ENCODE data around the gene VSNL1. TPM values are rescaled to one million over a fixed set of nuclear protein-coding genes. Genes with fewer than 3 reads are reported as not detected.

Gene VSNL1
- total RNA-seq, 1 experiment from 2014 or later, result 0.43 TPM

DNA sequence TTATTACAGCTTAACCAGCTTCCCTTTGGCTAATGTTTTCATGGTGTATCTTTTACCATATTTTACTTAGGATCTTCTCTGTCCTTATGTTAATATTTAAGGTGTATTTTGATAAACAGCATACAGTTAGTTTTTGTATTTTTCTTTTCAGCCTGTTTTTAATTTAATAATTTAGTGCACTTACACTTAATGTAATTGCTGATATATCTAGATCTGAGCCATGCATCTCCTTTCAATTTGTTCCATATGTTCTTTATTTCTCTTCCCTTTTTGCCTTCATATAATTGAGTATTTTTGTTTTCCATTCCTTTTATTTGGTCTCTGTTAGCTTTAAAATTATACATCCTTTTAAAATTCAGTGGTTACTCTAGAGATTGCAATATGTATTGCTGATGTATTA, 134.3 kb downstream of the VSNL1 start:
- intact Hi-C loops (cut with micrococcal nuclease; ENCODE audit: unreplicated experiment), result no loop called here
- no peak for DNase-seq
- H3K36me3 ChIP-seq (ENCODE audit: control insufficient read depth, insufficient read depth, low read length), result no peaks in the 10 kb centered on the region
- H3K4me3 ChIP-seq (ENCODE audit: low read depth, low read length), result no peak overlapping the region
- no peaks in the 10 kb centered on the region for H3K27me3 ChIP-seq (replicated peaks; ENCODE audit: control insufficient read depth, insufficient read depth, low read length)
- no peaks in the 10 kb centered on the region for H3K4me1 ChIP-seq
- Mint-ChIP-seq H3K36me3 (ENCODE audit: insufficient read depth, unreplicated experiment) (peaks cover 42% of the 10 kb centered on the region), H3K27ac (ENCODE audit: unreplicated experiment) (no peak overlapping the region), H3K9me3 (ENCODE audit: unreplicated experiment) (no peaks in the 10 kb centered on the region), H3K27me3 (ENCODE audit: insufficient read depth, unreplicated experiment) (no peaks in the 10 kb centered on the region), H3K4me1 (ENCODE audit: low read depth, unreplicated experiment) (no peaks in the 10 kb centered on the region), H3K4me3 (ENCODE audit: unreplicated experiment) (no peak overlapping the region)
- ChIA-PET CTCF (no interaction called here), POLR2A (no interaction called here)
- no TSS peak for BruUV-seq (replicated peaks)
- TF ChIP-seq, protein P1, sequence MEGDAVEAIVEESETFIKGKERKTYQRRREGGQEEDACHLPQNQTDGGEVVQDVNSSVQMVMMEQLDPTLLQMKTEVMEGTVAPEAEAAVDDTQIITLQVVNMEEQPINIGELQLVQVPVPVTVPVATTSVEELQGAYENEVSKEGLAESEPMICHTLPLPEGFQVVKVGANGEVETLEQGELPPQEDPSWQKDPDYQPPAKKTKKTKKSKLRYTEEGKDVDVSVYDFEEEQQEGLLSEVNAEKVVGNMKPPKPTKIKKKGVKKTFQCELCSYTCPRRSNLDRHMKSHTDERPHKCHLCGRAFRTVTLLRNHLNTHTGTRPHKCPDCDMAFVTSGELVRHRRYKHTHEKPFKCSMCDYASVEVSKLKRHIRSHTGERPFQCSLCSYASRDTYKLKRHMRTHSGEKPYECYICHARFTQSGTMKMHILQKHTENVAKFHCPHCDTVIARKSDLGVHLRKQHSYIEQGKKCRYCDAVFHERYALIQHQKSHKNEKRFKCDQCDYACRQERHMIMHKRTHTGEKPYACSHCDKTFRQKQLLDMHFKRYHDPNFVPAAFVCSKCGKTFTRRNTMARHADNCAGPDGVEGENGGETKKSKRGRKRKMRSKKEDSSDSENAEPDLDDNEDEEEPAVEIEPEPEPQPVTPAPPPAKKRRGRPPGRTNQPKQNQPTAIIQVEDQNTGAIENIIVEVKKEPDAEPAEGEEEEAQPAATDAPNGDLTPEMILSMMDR (IDR thresholded peaks at IDR 0.05; ENCODE audit: insufficient read depth in 1 of 2, low read depth in 1 of 2, low read length in 1 of 2, severe bottlenecking in 1 of 2, unreplicated experiment in 1 of 2), result no peak
- H3K9me3 ChIP-seq, result no peaks in the 10 kb centered on the region

DNA sequence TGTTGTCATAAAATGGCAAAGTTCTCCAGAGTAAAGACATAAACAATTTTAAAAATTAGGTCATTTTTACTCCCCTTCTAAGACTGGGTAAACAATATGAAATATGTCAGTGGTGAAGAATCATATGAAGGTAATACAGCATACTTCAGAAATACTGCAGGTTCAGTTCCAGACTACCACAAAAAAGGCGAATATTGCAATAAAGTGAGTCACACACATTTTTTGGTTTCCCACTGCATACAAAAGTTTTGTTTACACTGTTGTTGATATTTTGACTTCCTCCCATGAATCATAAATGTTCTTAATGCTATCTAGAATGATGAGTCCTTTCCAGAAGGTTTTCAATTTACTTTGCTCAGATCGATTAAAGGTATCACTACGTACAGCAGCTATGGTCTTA, 139.6 kb downstream of the VSNL1 start:
- Mint-ChIP-seq H3K4me3 (ENCODE audit: unreplicated experiment) (no peak overlapping the region), H3K4me1 (ENCODE audit: low read depth, unreplicated experiment) (no peaks in the 10 kb centered on the region), H3K27ac (ENCODE audit: unreplicated experiment) (no peak overlapping the region), H3K9me3 (ENCODE audit: unreplicated experiment) (no peaks in the 10 kb centered on the region), H3K27me3 (ENCODE audit: insufficient read depth, unreplicated experiment) (no peaks in the 10 kb centered on the region), H3K36me3 (ENCODE audit: insufficient read depth, unreplicated experiment) (peaks cover 65% of the 10 kb centered on the region)
- ChIA-PET POLR2A (no interaction called here), CTCF (no interaction called here)
- no TSS peak for BruUV-seq (replicated peaks)
- intact Hi-C loops (cut with micrococcal nuclease; ENCODE audit: unreplicated experiment), result no loop called here
- Histone ChIP-seq H3K27me3 (replicated peaks; ENCODE audit: control insufficient read depth, insufficient read depth, low read length) (no peaks in the 10 kb centered on the region), H3K4me1 (no peaks in the 10 kb centered on the region), H3K36me3 (ENCODE audit: control insufficient read depth, insufficient read depth, low read length) (no peaks in the 10 kb centered on the region), H3K9me3 (no peaks in the 10 kb centered on the region), H3K4me3 (ENCODE audit: low read depth, low read length) (no peak overlapping the region)
- TF ChIP-seq, protein P1 (IDR thresholded peaks at IDR 0.05; ENCODE audit: insufficient read depth in 1 of 2, low read depth in 1 of 2, low read length in 1 of 2, severe bottlenecking in 1 of 2, unreplicated experiment in 1 of 2), result no peak
- no peak for DNase-seq

DNA sequence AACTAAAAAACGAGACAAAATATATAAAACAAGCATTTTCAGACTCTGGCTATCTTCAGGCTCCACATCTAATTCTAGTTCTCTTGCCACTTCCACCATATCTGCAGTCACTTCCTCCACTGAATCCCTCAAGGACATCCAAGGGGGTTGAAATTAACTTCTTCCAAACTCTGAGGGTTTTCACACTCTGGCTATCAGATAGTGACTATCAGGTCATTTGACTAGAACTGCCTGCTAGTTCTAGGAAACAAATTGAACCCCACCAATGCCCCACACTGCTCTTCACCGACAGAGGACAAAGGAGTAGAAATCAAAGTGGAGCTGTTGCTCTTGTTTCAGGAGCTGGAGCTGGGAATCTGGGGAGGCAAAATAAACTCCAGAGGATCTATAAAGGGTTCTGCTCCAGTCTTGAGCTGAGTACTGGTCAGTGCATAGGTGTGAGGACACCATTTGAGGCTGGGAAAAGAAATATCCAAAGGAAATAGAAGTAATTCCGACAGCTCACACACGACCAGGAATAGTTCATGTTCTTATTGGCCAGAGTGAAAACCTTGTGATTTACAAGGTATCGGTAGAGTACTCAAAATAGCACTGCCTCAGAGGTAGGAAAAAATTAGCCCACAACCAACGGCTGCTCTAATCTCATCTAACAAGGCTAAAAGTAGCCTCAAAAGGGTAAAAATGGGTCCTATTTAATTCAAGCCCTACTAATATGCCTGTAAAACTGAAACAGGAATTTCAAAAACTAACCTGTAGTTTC, 141.8 kb downstream of the VSNL1 start:
- CTCF ChIA-PET, result interaction anchor here (0.5 to 1.7 kb wide), 2 partner anchors 11 to 1958 kb away, joined by 3 to 10 read pairs; no protein-coding TSS in a partner anchor
- POLR2A ChIA-PET, result no interaction called here
- Histone ChIP-seq H3K4me3 (ENCODE audit: low read depth, low read length) (no peak overlapping the region), H3K36me3 (ENCODE audit: control insufficient read depth, insufficient read depth, low read length) (no peaks in the 10 kb centered on the region), H3K27me3 (replicated peaks; ENCODE audit: control insufficient read depth, insufficient read depth, low read length) (no peaks in the 10 kb centered on the region), H3K4me1 (no peaks in the 10 kb centered on the region), H3K9me3 (no peaks in the 10 kb centered on the region)
- TF ChIP-seq, protein P1 (IDR thresholded peaks at IDR 0.05; ENCODE audit: insufficient read depth in 1 of 2, low read depth in 1 of 2, low read length in 1 of 2, severe bottlenecking in 1 of 2, unreplicated experiment in 1 of 2), result no peak
- Mint-ChIP-seq H3K27ac (ENCODE audit: unreplicated experiment) (no peak overlapping the region), H3K4me1 (ENCODE audit: low read depth, unreplicated experiment) (no peaks in the 10 kb centered on the region), H3K36me3 (ENCODE audit: insufficient read depth, unreplicated experiment) (peaks cover 66% of the 10 kb centered on the region), H3K4me3 (ENCODE audit: unreplicated experiment) (no peak overlapping the region), H3K9me3 (ENCODE audit: unreplicated experiment) (no peaks in the 10 kb centered on the region), H3K27me3 (ENCODE audit: insufficient read depth, unreplicated experiment) (no peaks in the 10 kb centered on the region)
- no peak for DNase-seq
- BruUV-seq (replicated peaks), result no TSS peak
- intact Hi-C loops (cut with micrococcal nuclease; ENCODE audit: unreplicated experiment), result no loop called here
